A673 (cell line): ENCODE results near the gene EPHA6.

Source experiments
- CTCF ChIP-seq: fragments of 300-800, 200-600 bp; sonication (generic); conservative IDR thresholded peaks from 2 replicates; pipeline ENCODE4 v1.5.1; 2017; ENCODE audit warnings: low read depth, mild to moderate bottlenecking, antibody characterized with exemption, low read length, moderate library complexity, mixed read lengths
- EZH2 ChIP-seq: fragments of 200-600 bp; sonication (generic); IDR thresholded peaks from 2 replicates; pipeline ENCODE4 v1.6.1; 2017; ENCODE audit warnings: borderline replicate concordance, low read depth, mild to moderate bottlenecking, mixed read lengths, antibody characterized with exemption, low read length; ENCODE audit not compliant: poor library complexity, severe bottlenecking

GRCh38 chr3:97269202-97269601 is 454.8 kb downstream of the EPHA6 start:
- TF ChIP-seq CTCF = no peak
- no peak for TF ChIP-seq EZH2
